Lower leg skin (tissue), 4 donors: ENCODE results near the gene TRMT61A. TPM values are rescaled to one million over a fixed set of nuclear protein-coding genes. Genes with fewer than 3 reads are reported as not detected.

Experiments used
- DNase-seq, 2 donors: peaks; one replicate each; pipeline ENCODE4 v3.0.0-alpha.2; 2019; ENCODE audit warnings: low spot score in 2 of 2
- H3K4me3 ChIP-seq: fragments of 200-600 bp; sonication (generic); 2 replicates; pipeline ENCODE4 v1.5.1; 2017; ENCODE audit warnings: mild to moderate bottlenecking, low read depth; ENCODE audit not compliant: poor library complexity, severe bottlenecking
- CTCF ChIP-seq, 3 donors: fragments of 450-650 bp; IDR thresholded peaks; one replicate each; pipeline ENCODE4 v1.5.1; 2016; ENCODE audit warnings: antibody characterized with exemption in 3 of 3, mild to moderate bottlenecking in 3 of 3, moderate library complexity in 2 of 3
- POLR2A ChIP-seq, 2 donors: fragments of 450-650 bp; IDR thresholded peaks; one replicate each; pipeline ENCODE4 v1.6.1; 2016 to 2017; ENCODE audit warnings: antibody characterized with exemption in 2 of 2, mild to moderate bottlenecking in 1 of 2, moderate library complexity in 1 of 2
- WGBS, 2 donors: methylation state at CpG; one replicate each; pipeline ENCODE4 v1.1.5; 2018; 5-methylcytosine and 5-hydroxymethylcytosine counted together
- intact Hi-C: fragments of 100-400 bp; cut with DNase I; formaldehyde crosslinking; loops from one replicate; pipeline ENCODE4 v1.15.0; 2023; ENCODE audit warnings: low total_unique reads
- total RNA-seq, 4 donors: library from RNA; depleted of rRNA; stranded (reverse); fragments of >200 nt; gene quantifications; one replicate each; pipeline ENCODE4 v1.1.0, GENCODE V29; 2016

TRMT61A gene
- total RNA-seq, 4 donors from 2014 or later = 9.2 to 22.5 (median 16.0) TPM

DNA sequence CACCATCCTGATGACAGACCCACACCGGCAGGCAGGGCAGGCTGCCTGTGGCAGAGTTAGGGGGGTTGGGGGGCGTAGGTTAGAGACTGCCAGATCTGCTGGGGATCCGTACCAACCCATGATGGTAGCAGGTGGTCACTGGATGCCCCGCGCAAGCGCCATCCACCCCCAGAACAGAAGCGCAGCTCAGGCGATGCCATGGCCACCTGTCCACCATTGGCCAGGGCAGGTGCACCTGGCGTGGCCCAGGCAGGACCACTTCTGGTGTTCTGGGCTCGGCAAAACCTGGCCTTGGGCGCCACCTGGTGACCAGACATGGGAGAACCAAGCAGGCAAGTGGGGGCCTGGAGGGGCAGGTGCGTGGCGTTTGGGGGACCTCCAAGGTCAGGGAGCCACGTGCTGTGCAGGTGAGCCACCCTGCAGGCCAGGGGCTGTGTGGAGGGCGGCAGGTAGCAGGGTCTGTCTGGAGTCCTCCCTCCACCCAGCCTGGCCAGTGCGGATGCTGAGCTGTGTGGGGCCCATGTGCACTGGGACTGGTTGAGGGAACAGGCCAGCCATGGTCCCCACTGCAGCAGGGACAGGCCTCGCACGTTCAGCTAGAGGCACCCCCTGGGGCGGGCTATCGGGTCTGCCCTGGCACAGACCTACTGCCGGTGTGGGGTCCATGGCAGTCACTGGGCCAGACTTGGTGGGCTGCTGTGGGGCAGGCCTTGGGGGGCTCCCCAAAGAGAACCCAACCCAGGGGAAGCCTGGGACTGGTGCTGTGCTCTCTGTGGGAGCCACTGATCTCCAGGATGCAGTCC is 17.9 kb downstream of the TRMT61A start:
- TF ChIP-seq POLR2A (IDR thresholded peaks at IDR 0.05) = no peak
- peak in 1 of 3 donors; percentile 90 for TF ChIP-seq CTCF (IDR thresholded peaks at IDR 0.05)
- intact Hi-C loops = loop anchor here (5.0 kb wide), 1 partner anchor 45 kb away; no protein-coding TSS in a partner anchor
- DNase-seq = peak in 1 of 2 donors; percentile 39

DNA sequence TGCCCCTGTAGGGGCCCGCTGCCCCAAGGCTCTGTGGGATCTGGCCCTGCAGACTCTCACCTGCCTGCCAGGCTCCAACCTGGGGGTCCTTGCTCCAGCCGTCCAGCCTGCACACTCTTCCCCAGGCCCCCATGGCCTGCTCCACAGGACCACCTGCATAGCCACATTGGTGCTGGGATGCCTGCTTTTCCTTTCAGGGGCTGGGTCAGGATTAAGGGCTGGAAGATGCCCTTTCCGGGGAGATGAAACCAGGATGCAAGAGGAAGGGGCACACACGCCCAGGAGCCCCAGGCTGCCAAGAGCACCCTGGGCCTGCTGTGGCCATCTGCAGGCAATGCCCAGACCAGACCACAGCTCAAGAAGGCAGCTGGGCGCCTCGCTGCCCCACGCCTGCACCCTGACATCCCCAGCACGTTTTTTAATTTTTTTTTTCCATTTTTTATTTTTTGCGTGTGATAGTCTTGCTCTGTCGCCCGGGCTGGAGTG is 18.5 kb downstream of the TRMT61A start:
- no peak overlapping the region for H3K4me3 ChIP-seq
- intact Hi-C loops = loop anchor here (5.0 kb wide), 1 partner anchor 45 kb away; no protein-coding TSS in a partner anchor
- DNase-seq = no peak
- TF ChIP-seq CTCF (IDR thresholded peaks at IDR 0.05) (no peak), POLR2A (IDR thresholded peaks at IDR 0.05) (no peak)
- WGBS, 2 donors = 86% methylated on average over 11 of the region's 11 CpGs

More for the DNA sequence above, 17.9 kb downstream of the TRMT61A start:
- no peak overlapping the region for H3K4me3 ChIP-seq
- WGBS, 2 donors = 24 to 27% methylated on average over 10 to 12 of the region's 21 CpGs

DNA sequence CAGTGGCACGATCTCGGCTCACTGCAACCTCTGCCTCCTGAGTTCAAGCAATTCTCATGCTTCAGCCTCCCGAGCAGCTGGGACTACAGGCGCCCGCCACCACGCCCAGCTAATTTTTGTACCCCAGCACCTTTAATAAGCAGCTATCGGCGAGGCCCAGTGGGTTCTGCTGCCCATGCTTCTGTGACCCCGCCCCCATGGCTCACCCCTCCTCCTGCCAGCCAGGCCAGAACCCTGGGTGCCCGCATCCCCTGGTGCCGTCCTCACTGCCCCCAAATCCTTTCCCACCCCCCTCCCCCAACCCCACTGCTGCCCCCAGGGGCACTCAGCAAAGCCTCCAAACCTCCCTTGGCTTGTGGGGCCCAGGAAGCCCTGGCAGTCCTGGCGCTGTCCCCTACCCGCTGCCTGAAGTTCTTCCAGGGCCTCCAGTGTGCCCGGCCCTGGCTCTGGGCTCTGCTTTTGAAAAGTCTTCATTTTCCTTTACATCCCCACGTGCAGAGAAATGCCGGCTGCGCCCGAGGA is 19.0 kb downstream of the TRMT61A start:
- TF ChIP-seq POLR2A (IDR thresholded peaks at IDR 0.05) (no peak), CTCF (IDR thresholded peaks at IDR 0.05) (no peak)
- 78% methylated on average over 18 of the region's 18 CpGs for WGBS, 2 donors
- no peak for DNase-seq
- intact Hi-C loops = loop anchor here (5.0 kb wide), 1 partner anchor 46 kb away; no protein-coding TSS in a partner anchor
- H3K4me3 ChIP-seq = no peak overlapping the region

DNA sequence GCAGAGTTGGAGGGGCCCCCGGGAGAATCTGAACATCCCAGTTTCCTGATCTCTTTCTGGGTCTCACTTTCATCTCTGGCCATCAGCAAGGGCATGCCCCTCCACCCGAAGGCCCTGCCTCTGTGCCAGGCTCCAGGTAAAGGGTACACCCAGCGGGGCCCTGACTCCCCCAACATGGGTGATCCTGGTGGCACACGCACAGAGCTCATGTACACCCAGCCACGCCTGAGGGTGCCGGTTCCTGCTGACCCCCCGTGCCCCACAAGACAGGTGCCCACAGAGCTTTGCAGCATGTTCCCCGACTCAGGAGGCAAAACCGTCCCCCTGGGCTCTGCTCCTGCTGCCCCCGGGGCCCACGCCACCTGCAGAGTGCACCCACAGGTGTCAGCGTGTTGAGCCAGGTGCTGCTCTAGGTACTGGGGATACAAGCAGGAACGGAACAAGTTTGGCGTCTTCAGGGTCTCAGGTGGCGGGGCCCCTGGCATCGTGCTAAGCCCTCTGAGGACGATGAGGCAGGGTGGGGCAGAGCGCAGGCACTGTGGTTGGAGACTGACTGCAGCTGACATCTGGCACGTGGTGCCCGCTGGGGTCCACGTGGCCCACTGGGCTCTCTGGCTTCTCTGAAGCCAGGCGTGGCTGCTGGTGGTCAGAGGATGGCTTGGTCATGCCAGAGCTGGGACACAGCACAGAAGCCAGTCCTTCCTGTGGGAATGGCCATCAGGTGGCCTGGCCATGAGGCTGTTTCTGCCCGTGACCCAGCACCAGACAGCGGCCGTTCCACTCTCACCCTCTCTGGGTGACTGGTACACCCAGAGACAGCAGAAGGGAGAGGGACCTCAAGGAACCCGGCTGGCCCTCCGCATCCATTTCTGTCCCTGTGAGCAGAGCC is 19.7 kb downstream of the TRMT61A start:
- intact Hi-C loops = loop anchor here (5.0 kb wide), 1 partner anchor 46 kb away; no protein-coding TSS in a partner anchor
- no peak for TF ChIP-seq POLR2A (IDR thresholded peaks at IDR 0.05)
- TF ChIP-seq CTCF (IDR thresholded peaks at IDR 0.05) = no peak
- no peak for DNase-seq
- no peak overlapping the region for H3K4me3 ChIP-seq
- 63 to 66% methylated on average over 18 to 27 of the region's 27 CpGs for WGBS, 2 donors
